HG02943 (cell line): ENCODE data around the gene FOXP1.

ENCODE experiments used
- ATAC-seq: cut with Tn5 transposase; IDR thresholded peaks from one replicate; pipeline ENCODE4 v1.9.1; 2021; ENCODE audit warnings: mild to moderate bottlenecking, low read depth, moderate library complexity; ENCODE audit not compliant: unreplicated experiment

Gene FOXP1

GRCh38 chr3:71254281-71255057, 329.1 kb downstream of the FOXP1 start:
- ATAC-seq, result no peak

- ATAC-seq, result no peak
These were observed 330.4 kb downstream of the FOXP1 start for GRCh38 chr3:71253169-71253568.

- no peak for ATAC-seq
These were observed 331.1 kb downstream of the FOXP1 start for GRCh38 chr3:71252466-71252865.

- no peak for ATAC-seq
These were observed 332.3 kb downstream of the FOXP1 start for GRCh38 chr3:71251156-71251775.

GRCh38 chr3:71250026-71250425, 333.5 kb downstream of the FOXP1 start:
- ATAC-seq, result no peak

GRCh38 chr3:71247958-71248335, 335.6 kb downstream of the FOXP1 start:
- ATAC-seq, result no peak

- ATAC-seq, result no peak
These were observed 336.1 kb downstream of the FOXP1 start for GRCh38 chr3:71247221-71247957.

- no peak for ATAC-seq
These were observed 337.3 kb downstream of the FOXP1 start for GRCh38 chr3:71245971-71246880.

- no peak for ATAC-seq
These were observed 338.6 kb downstream of the FOXP1 start for GRCh38 chr3:71244826-71245488.

- no peak for ATAC-seq
These were observed 339.2 kb downstream of the FOXP1 start for GRCh38 chr3:71244153-71244825.

- no peak for ATAC-seq
These were observed 340.3 kb downstream of the FOXP1 start for GRCh38 chr3:71243229-71243628.

GRCh38 chr3:71241981-71242560, 341.5 kb downstream of the FOXP1 start:
- no peak for ATAC-seq

- ATAC-seq, result no peak
These were observed 342.2 kb downstream of the FOXP1 start for GRCh38 chr3:71241246-71241901.

- ATAC-seq, result no peak
These were observed 343.5 kb downstream of the FOXP1 start for GRCh38 chr3:71240034-71240433.

GRCh38 chr3:71238355-71238757, 345.2 kb downstream of the FOXP1 start:
- ATAC-seq, result no peak

- no peak for ATAC-seq
These were observed 345.9 kb downstream of the FOXP1 start for GRCh38 chr3:71237672-71238071.

- ATAC-seq, result no peak
These were observed 347.7 kb downstream of the FOXP1 start for GRCh38 chr3:71235846-71236245.

- ATAC-seq, result no peak
These were observed 350.6 kb downstream of the FOXP1 start for GRCh38 chr3:71232895-71233294.
